ENCODE measurements around the gene LPIN3. TPM values are rescaled to one million over a fixed set of nuclear protein-coding genes. Genes with fewer than 3 reads are reported as not detected.

Gene LPIN3
- total and polyA plus RNA-seq, 2 of the 4 experiments (the other 2 are of a cell fraction) = 2.3 to 8.3 TPM

DNA sequence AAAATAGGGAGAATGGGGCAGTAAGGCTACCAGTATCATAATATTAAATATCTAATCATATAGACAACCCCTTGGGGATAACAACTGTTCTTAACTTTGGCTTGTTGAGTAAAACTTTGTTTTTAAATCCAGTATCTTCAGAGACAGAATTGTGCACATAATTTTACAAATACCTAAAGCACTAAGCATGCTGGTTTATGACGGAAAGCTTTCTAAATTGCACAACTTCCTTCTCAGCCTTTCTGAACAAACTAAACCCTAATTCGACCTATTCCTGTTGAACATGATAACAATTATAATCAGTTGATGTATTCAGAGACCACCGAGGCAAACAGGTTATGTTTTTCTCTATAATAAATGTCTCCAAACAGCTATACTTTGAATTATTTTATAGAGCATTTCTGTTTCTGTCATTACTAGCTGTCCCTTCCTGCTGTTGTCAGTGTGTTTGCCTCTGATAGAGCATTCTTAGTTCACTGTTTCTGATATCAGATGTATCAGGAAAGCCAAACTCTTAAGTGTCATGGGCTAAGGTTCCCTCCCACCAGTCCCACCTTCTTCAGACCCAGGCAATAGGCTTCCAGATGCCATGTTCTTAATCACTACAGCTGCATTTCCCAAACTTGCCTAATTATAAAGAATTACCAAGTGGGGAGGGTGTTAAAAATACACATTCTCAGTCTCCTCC lies 31.8 kb upstream of the LPIN3 start:
- TF ChIP-seq CEBPB (IDR thresholded peaks at IDR 0.05; ENCODE audit: low read depth, low read length) (peak; percentile 93), MXI1 (IDR thresholded peaks at IDR 0.05; ENCODE audit: borderline replicate concordance, low read depth, low read length) (no peak)
- peak overlapping the region; percentile 38; the same call in 1 of the 2 replicates for H3K4me2 ChIP-seq (ENCODE audit: low read depth, low read length)
- H3K4ac ChIP-seq (ENCODE audit: low read depth, low read length) = peak overlapping the region; percentile 57
- H2BK5ac ChIP-seq (ENCODE audit: low read depth, low read length, poor library complexity, severe bottlenecking) = peak overlapping the region; percentile 78
- H3K9me3 ChIP-seq (ENCODE audit: control insufficient read depth, insufficient read depth, low read length) = no peaks in the 10 kb centered on the region
- intact Hi-C loops (cut with micrococcal nuclease) = loop anchor here (1.0 kb wide), 1 partner anchor 7 kb away; no protein-coding TSS in a partner anchor
- H3K23ac ChIP-seq (ENCODE audit: low read depth, low read length) = peak overlapping the region; percentile 68; the same call in 1 of the 2 replicates
- H2AFZ ChIP-seq (replicated peaks; ENCODE audit: low read length, poor library complexity) = no peak overlapping the region
- peak overlapping the region; percentile 18 for H3K14ac ChIP-seq (replicated peaks; ENCODE audit: low read depth, low read length)
- ATAC-seq (ENCODE audit: low read depth) (peak; percentile 40; the same call in 1 of the 2 replicates), DNase-seq (peak; percentile 61)
- H2AK5ac ChIP-seq (ENCODE audit: low read depth, low read length) = peak overlapping the region; percentile 82
- no peak overlapping the region for H4K91ac ChIP-seq (ENCODE audit: insufficient read depth, low read depth, low read length)
- H3K4me3 ChIP-seq (ENCODE audit: insufficient read depth, low read depth, low read length) = no peak overlapping the region
- dilution Hi-C loops (cut with HindIII; ENCODE audit: low sequenced_read_pairs, unreplicated experiment) = no loop called here
- WGBS, 2 experiments (ENCODE audit: extremely low coverage in 2 of 2, insufficient read length in 1 of 2) = no CpG with 5 or more reads among the region's 3 CpGs
- peak overlapping the region; percentile 49; the same call in 1 of the 2 replicates for H4K5ac ChIP-seq (ENCODE audit: low read depth, low read length)
- no peak overlapping the region for H3K9ac ChIP-seq (ENCODE audit: low read depth, low read length)
- H3K27ac ChIP-seq (ENCODE audit: insufficient read depth, low read length) = peak overlapping the region; percentile 33; the same call in 1 of the 2 replicates
- no TSS peak for BruUV-seq (replicated peaks)
- H3K4me1 ChIP-seq (ENCODE audit: control insufficient read depth, insufficient read depth, low read length) = peaks cover 17% of the 10 kb centered on the region
- peak overlapping the region; percentile 40 for H2BK120ac ChIP-seq (ENCODE audit: low read depth, low read length)
- H3K79me1 ChIP-seq (ENCODE audit: low read depth in 1 of 2, low read length in 2 of 2) = peaks cover 44 to 74% of the 10 kb centered on the region in 2 experiments
- peak overlapping the region; percentile 92; the same call in 1 of the 2 replicates for H3K18ac ChIP-seq (ENCODE audit: low read depth, low read length)
- peaks cover 48% of the 10 kb centered on the region for H4K20me1 ChIP-seq (ENCODE audit: insufficient read depth, low read length)
- H2BK20ac ChIP-seq (ENCODE audit: low read depth, low read length) = peak overlapping the region; percentile 20; the same call in 1 of the 2 replicates
- in situ Hi-C loops (cut with MboI; ENCODE audit: low sequenced_read_pairs) = no loop called here
- H3K56ac ChIP-seq (ENCODE audit: extremely low read depth, insufficient read depth, low read length) = no peak overlapping the region
- no peak overlapping the region for H2AK9ac ChIP-seq (replicated peaks; ENCODE audit: low read depth, low read length, poor library complexity)
- H3K9me1 ChIP-seq (ENCODE audit: insufficient read depth, low read length) = peaks cover 20% of the 10 kb centered on the region
- peak overlapping the region in 1 of 2 experiments; percentile 62; a peak in 1 of 4 replicates for H4K8ac ChIP-seq (ENCODE audit: low read depth in 2 of 2, low read length in 2 of 2)
- H3K36me3 ChIP-seq (ENCODE audit: control insufficient read depth, insufficient read depth, low read length) = no peaks in the 10 kb centered on the region
- H2BK15ac ChIP-seq (ENCODE audit: low read depth, low read length) = peak overlapping the region; percentile 67; the same call in 1 of the 3 replicates
- no peaks in the 10 kb centered on the region for H3K27me3 ChIP-seq (ENCODE audit: control insufficient read depth, insufficient read depth, low read length)
- ChIA-PET POLR2A (ENCODE audit: unreplicated experiment) (no interaction called here), CTCF (interaction anchor here (1.4 kb wide), 1 partner anchor 16 kb away, joined by 5 read pairs; no protein-coding TSS in a partner anchor)

Measured in IMR-90 (cell line).